Muscle of back (tissue), 11 donors: ENCODE data around the gene CTBP1. TPM values are rescaled to one million over a fixed set of nuclear protein-coding genes. Genes with fewer than 3 reads are reported as not detected.

ENCODE experiments used
- DNase-seq, 3 donors: peaks; one replicate each; pipeline versions ENCODE4 v3.0.0 to v3.0.0-alpha.2; 2013
- polyA plus RNA-seq, 10 donors: library from polyadenylated mRNA; unstranded; fragments of 120-200 nt; gene quantifications; one replicate each; pipeline ENCODE4 v1.2.1, GENCODE V29; 2013; ENCODE audit not compliant: insufficient read length in 10 of 10

The CTBP1 gene
- polyA plus RNA-seq, 10 donors, result 80.7 to 142 (median 95.1) TPM

DNA sequence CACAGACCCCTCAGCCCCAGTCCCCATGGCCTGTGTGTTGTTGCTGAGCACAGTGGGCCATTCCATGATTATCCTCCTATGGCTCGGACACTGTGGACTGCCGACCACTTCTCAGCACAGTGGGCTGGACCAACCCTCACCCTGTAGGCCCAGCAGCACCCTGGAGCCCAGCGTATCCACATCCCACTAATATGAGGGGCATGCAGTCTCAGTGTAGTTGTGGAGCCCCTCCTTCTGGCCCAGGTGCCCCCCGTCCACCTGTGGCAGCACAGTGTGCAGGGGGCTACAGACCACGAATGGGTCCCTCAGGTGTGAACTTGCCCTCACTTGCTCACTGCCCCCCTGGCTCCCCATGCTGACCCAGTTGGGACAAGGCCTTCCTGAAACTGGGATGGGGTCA is 84.5 kb downstream of the CTBP1 start:
- no peak for DNase-seq

DNA sequence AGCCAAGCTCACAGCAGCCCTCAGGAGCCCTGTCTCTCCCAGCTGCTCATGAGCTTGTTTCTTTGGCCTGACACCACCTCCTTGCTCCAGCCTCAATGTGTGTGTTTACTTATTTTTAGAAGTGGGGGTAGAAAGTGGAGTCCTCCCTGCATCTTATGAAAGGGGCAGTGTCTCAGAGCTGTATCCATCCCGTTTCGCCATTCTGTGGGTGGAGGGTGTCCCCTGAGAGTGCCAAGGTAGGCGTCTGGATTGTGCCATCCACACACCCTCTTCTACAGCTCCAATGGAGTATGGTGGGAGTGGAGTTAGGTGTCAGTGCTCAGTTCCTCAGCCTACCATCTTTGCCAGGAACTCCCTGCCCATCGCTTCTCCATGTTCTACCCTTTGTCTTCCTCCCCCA is 84.9 kb downstream of the CTBP1 start:
- no peak for DNase-seq

Other genes with a start within 250 kb of the CTBP1 start
- gene FGFRL1, start 237.5 kb downstream of the CTBP1 start, polyA plus RNA-seq, result 100 to 1,000 TPM in 9 of 10 donors, 10 to 100 TPM in 1; 76.7 to 265 (median 214) TPM
- 1 to 10 TPM; 2.9 to 6.2 (median 3.6) TPM for gene RNF212, start 135.6 kb downstream of the CTBP1 start, polyA plus RNA-seq
- 10 to 100 TPM; 33.0 to 77.0 (median 54.7) TPM for gene SPON2, start 76.5 kb downstream of the CTBP1 start, polyA plus RNA-seq
- gene MAEA, start 40.8 kb upstream of the CTBP1 start, polyA plus RNA-seq, result 10 to 100 TPM; 27.1 to 44.9 (median 35.5) TPM
- 10 to 100 TPM in 2 of 10 donors, 1 to 10 TPM in 8; 4.5 to 10.9 (median 8.2) TPM for gene UVSSA, start 98.1 kb upstream of the CTBP1 start, polyA plus RNA-seq
- not detected for gene NKX1-1, start 157.3 kb upstream of the CTBP1 start, polyA plus RNA-seq